Activated CD8-positive, alpha-beta memory T cell treated with anti-CD3 and anti-CD28 coated beads, Interleukin-2, amount 50 U/mL, for 24 hours (primary cell): ENCODE results near the gene PAH.

Experiments
- DNase-seq: peaks from one replicate; pipeline ENCODE4 v3.0.0-alpha.2; 2020; ENCODE audit errors: extremely low read depth

PAH gene

DNA sequence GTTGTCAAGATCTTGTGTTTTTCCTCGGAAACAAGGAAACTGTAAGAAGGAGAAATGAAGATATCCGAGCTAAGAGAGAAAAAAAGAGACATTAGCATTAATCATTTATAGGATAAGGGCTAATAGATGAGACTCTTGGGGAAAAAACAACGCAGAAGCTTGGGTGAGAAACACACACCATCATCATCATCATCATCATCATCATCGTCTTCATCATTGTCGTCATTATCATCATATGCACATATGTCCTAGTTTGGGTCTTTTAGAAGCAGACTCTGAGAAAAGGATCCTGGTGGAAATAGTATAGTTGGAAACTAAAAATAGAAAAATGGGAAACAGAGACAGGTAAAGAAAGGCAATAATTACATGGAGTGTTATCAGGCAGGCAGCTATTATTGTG, 95.9 kb downstream of the PAH start:
- DNase-seq: no peak

DNA sequence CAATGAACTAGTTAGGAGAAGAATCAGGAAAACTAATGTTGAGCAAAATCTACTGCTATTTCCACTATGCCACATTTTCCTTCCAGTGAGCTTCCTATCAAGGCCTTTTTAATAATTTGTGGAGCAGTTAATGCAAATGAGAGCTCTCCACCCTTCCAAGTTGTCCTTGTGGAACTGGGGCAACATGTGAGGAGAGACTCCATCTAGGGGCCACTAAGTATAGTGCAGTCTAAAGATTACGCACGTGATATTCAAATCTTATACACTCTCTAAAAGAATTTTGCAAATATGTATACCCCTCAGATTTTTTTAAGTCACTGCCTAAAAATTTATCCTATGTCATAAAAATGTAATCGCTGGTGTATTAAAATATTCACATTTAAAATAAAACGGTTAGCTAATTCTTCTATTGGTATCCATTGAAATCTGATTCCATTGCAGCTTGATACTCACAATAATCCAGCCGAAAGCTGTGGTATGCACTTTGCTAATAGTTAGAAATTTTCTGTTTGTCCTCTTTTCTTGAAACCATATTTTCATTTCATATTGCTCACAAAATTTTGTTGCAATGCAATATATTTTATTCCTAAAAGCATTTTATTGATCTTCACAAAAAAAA, 100.1 kb downstream of the PAH start:
- DNase-seq: no peak

DNA sequence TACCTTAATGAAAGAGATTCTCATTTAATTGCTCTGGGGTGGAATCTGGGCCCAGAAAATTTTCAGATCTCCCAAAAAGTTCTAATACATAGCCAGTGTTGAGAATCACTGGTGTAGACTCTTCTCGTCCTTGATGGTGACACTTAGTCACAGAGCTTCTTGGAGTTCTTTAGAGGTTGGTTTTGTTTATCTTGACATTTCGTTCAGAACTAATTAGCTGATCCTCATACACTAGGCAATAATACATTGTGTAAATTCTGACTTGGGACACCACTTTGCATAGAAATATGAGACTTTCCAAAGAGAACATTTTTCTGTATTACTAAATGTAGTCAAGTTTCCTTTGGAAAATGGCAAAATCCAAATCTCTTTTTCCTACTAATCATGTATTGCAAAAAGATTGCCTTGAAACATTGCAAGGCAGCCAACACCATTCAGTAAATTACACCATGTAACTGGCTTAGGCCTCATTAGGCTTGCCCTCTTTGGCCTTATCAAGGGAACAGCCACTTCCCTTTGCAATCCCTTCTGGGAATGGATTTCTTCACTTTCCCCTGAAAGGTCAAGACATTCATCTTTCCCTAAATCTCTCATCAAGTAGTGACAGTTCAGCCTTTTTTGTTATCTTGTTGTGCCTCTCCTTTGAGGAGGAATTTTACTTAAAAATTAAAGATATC, 102.2 kb downstream of the PAH start:
- DNase-seq: no peak

DNA sequence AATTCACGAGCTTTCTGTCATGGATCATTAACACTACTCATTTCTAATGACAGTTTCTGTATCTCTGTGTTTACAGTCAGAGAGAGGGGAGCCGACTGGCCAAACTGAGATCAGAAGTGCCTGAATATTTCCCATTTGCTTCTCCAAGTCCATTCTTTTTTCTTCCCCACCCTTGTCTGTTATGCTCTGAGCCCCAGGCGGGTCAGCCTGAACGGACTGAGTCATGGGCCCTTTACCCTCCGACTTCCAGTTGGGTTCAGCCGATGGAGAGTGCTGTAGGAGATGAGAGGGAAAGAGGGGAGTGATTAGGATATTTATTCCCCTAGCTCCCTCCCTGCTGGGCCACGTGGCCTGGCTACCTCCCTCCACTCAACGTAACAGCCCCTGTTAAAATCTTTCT, 104.7 kb downstream of the PAH start:
- no peak for DNase-seq

DNA sequence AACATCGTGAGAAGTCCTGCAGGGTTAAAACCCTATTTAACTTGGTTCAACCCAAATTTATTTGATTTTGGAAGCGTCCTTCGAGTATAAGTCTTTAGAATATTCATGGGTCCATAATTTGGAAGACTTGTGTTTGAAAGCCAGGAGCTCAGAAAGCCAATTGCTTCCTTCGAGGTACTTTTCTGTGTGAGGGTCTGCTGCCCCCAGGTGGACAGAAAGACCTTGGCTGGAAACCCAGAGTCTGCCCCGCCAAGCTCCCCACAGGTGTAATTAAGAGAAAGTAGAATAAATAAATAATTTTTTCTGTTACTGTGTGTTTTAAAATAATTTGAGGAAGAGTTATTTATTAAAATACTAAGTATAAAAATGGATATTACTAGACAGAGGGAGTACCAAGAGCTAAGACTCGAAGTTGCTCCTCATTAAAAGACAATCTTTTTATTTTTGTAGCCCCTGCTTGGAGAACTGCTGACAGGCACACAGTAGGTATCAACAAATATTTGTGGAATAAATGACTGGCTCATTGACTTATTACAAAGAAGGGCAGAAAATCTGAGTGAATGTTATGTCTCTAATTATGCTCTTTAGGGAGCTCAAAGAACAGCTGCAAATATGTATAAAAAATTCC, 105.8 kb downstream of the PAH start:
- no peak for DNase-seq

DNA sequence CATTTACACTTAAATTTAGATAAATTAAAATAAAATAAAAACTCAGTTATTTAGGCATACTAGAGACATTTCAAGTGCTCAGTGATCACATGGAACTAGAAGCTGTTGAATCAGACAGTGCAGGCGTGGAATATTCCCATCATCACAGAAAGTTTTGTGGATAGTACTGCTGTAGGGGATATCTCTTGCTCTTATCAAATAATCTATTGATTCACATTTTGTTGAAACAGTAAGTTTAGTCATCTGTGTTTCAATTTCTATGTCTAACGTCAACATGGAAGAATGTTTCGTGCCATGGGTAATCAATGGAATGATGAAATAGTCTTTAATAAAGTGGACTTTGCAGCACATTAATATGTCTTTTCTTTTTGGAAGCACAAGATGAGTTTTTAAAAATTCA, 108.6 kb downstream of the PAH start:
- DNase-seq: no peak

DNA sequence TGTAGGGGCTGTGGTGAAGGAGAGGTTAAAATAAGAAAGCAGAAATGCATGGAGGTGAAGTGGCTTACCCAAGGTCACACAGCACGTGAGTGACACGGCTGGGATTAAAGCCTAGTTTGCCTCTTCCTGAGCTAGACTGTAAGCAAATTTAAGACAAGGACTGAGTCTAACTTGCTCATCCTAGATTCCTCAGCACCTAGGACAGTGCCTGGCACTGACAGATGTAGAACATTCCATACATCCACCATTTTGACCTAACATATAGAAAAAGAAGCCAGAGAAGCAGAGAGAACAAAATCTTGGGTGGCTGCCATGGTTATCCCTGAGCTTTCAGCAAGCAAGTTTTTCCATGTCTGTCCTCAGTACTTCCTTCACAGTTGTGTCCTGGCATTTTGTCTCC, 110.5 kb downstream of the PAH start:
- no peak for DNase-seq

DNA sequence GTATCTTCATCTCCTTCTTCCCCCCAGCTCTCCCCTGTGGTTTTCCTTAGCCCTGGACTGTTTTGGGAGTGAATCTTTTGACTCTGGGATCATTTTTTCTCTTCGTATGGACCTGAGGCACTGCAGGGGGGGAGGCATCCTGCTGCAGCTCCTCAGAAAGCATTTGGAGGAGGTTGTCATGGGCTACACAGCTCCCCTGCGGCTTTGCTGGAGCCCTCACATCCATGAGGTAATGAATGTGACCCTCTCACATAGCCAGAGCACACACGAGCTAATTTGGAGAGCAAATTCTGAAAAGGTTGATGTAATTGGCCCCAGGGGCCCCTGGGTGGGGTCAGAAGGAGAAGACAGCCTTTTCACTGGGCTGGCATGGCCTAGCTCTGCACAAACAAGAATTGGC, 110.9 kb downstream of the PAH start:
- DNase-seq: no peak

DNA sequence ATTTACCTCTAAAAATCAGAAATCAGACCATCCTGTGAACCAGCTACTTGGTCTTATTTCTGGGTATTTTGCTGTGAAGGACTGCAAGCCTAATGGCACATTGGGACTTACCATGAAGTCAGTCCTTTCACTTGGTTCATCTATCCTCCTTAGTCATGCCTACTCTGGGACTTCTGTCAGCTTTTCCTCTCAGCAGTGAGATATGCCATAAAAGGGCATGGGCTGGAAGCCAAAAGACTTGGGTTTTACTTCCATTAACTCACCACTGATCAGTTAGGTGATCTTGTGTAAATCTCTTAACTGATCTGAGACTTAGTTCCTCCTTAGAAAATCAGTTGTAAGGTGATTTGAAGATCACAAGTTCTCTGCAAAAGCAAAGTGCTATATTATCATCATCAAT, 116.5 kb downstream of the PAH start:
- no peak for DNase-seq

DNA sequence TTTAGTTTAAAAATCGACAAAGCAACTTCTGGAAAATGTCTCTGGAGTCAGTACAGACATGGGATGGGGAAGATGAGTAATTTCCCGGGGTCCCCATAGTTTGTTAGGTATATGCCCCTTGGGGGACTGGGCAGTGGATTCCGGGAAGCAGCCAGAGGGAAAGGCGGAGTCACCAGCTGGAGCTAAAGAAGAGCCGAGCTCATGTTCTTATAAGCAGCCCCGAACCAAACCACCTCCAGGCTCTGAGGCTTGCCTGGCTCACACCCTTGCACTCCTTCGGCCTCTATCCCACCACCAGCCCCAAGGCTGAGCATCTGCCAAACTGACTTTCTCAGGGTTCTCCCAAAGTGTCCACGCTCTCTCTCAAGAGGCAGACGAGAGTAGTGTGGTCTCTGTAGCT, 117.8 kb downstream of the PAH start:
- DNase-seq: no peak

DNA sequence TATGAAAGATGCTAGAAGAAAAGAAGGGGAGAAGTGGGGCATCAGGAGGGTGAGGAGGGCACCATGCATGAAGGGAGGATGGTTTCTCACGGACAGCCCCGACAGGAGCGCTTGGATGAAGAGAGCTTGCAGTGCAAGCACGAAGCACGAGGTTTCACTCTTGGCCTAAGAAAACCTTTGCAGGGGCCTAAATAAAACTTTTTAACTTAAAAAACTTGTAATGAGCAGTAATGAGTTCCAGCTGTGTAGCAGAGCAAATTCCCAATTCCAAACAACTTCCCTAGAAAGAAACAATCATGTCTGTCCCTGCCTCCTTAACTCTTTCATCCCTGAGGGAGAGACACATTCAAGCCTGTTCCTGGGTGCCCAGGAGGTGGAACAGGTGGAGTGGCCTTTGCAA, 119.5 kb downstream of the PAH start:
- no peak for DNase-seq

DNA sequence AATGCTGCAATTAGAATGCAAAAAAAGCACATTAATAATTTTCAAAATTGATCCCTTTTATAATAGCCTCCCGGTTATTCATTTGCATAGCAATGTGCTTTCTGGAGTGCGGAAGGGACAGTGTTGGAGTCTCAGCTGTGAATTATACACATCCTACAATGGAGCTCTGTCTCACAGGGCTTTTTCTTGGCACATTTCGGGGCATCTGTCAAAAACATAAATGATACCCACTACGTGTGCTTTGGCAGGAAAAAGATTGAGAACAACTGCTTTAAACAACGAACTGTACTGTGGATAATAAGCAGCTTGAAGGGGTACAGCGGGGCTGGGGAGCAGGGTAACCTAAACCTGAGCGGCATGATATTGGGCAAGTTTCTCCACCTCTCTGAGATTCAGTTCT, 123.1 kb downstream of the PAH start:
- DNase-seq: no peak
